Measurements from ENCODE around the gene FAAP20. TPM values are rescaled to one million over a fixed set of nuclear protein-coding genes. Genes with fewer than 3 reads are reported as not detected.

FAAP20 gene
- total RNA-seq, 2 donors from 2014 or later = 43.4 to 61.8 TPM

- no peak for ATAC-seq
- peaks cover 0 to 3% of the 10 kb centered on the region in 2 donors for H3K4me1 Mint-ChIP-seq (ENCODE audit: low read depth in 2 of 2)
Measured at GRCh38 chr1:2177541-2177940, 17.0 kb downstream of the FAAP20 start.

GRCh38 chr1:2176615-2177014 is 18.0 kb downstream of the FAAP20 start:
- Mint-ChIP-seq H3K4me1 (ENCODE audit: low read depth in 2 of 2) (peaks cover 0 to 2% of the 10 kb centered on the region in 2 donors), H3K27me3 (no peaks in the 10 kb centered on the region), H3K27ac (no peak overlapping the region), H3K9me3 (no peaks in the 10 kb centered on the region), H3K36me3 (no peaks in the 10 kb centered on the region), H3K4me3 (no peak overlapping the region)
- ATAC-seq = no peak
- no peak for DNase-seq (ENCODE audit: low spot score)

More at GRCh38 chr1:2177541-2177940, 17.0 kb downstream of the FAAP20 start:
- Mint-ChIP-seq H3K27me3 (no peaks in the 10 kb centered on the region), H3K9me3 (no peaks in the 10 kb centered on the region), H3K27ac (no peak overlapping the region), H3K4me3 (no peak overlapping the region), H3K36me3 (no peaks in the 10 kb centered on the region)
- DNase-seq (ENCODE audit: low spot score) = no peak

- no peak for ATAC-seq
- no peaks in the 10 kb centered on the region for H3K36me3 Mint-ChIP-seq
- no peak for DNase-seq (ENCODE audit: low spot score)
- no peaks in the 10 kb centered on the region for H3K27me3 Mint-ChIP-seq
- H3K9me3 Mint-ChIP-seq = no peaks in the 10 kb centered on the region
- H3K27ac Mint-ChIP-seq = no peak overlapping the region
- no peak overlapping the region for H3K4me3 Mint-ChIP-seq
- peaks cover 0 to 2% of the 10 kb centered on the region in 2 donors for H3K4me1 Mint-ChIP-seq (ENCODE audit: low read depth in 2 of 2)
Measured at GRCh38 chr1:2175681-2176454, 18.7 kb downstream of the FAAP20 start.

- no peaks in the 10 kb centered on the region for H3K27me3 Mint-ChIP-seq
- ATAC-seq (no peak), DNase-seq (ENCODE audit: low spot score) (no peak)
- H3K27ac Mint-ChIP-seq = no peak overlapping the region
- H3K36me3 Mint-ChIP-seq = no peaks in the 10 kb centered on the region
- peaks cover 0 to 2% of the 10 kb centered on the region in 2 donors for H3K4me1 Mint-ChIP-seq (ENCODE audit: low read depth in 2 of 2)
- no peaks in the 10 kb centered on the region for H3K9me3 Mint-ChIP-seq
- H3K4me3 Mint-ChIP-seq = no peak overlapping the region
Measured at GRCh38 chr1:2175055-2175414, 19.5 kb downstream of the FAAP20 start.

- no peak overlapping the region for H3K27ac Mint-ChIP-seq
- DNase-seq (ENCODE audit: low spot score) (no peak), ATAC-seq (no peak)
- H3K36me3 Mint-ChIP-seq = no peaks in the 10 kb centered on the region
- peaks cover 0 to under 1% of the 10 kb centered on the region in 2 donors for H3K4me1 Mint-ChIP-seq (ENCODE audit: low read depth in 2 of 2)
- no peaks in the 10 kb centered on the region for H3K27me3 Mint-ChIP-seq
- H3K9me3 Mint-ChIP-seq = no peaks in the 10 kb centered on the region
- no peak overlapping the region for H3K4me3 Mint-ChIP-seq
Measured at GRCh38 chr1:2174348-2175054, 20.1 kb downstream of the FAAP20 start.

GRCh38 chr1:2173546-2174347 is 20.8 kb downstream of the FAAP20 start:
- no peak overlapping the region for H3K27ac Mint-ChIP-seq
- H3K27me3 Mint-ChIP-seq = no peaks in the 10 kb centered on the region
- no peaks in the 10 kb centered on the region for H3K36me3 Mint-ChIP-seq
- DNase-seq (ENCODE audit: low spot score) = no peak
- H3K4me1 Mint-ChIP-seq (ENCODE audit: low read depth in 2 of 2) = no peaks in the 10 kb centered on the region
- ATAC-seq = no peak
- no peaks in the 10 kb centered on the region for H3K9me3 Mint-ChIP-seq
- no peak overlapping the region for H3K4me3 Mint-ChIP-seq

DNA sequence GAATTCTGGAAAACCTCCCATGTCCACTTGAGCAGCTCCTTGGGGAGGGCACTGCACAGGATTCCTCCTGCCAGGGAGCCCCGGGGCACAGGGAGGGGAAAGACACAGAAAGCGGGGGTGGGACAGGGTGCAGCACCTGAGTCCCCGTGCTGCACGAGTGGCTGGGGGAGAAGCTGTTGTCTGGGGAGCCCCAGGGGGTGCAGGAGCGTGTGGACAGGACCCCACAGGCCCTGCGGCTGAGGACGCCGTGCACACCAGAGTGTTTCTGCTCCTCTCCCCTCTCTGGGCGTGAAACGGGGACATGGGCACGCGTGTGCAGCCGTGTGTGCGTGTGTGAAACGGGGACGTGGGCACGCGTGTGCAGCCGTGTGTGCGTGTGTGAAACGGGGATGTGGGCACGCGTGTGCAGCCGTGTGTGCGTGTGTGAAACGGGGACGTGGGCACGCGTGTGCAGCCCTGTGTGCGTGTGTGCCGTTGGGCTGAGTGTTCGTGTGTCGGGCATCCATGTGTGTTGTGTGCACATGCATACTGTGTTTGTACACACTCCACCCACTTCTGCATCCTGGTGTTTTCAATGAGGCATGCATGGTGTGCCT is 21.9 kb downstream of the FAAP20 start:
- Mint-ChIP-seq H3K4me3 (no peak overlapping the region), H3K27me3 (no peaks in the 10 kb centered on the region), H3K36me3 (no peaks in the 10 kb centered on the region), H3K9me3 (no peaks in the 10 kb centered on the region), H3K4me1 (ENCODE audit: low read depth in 2 of 2) (no peaks in the 10 kb centered on the region), H3K27ac (no peak overlapping the region)
- DNase-seq (ENCODE audit: low spot score) (no peak), ATAC-seq (no peak)

GRCh38 chr1:2172012-2172411 is 22.6 kb downstream of the FAAP20 start:
- no peaks in the 10 kb centered on the region for H3K27me3 Mint-ChIP-seq
- H3K4me3 Mint-ChIP-seq = no peak overlapping the region

DNA sequence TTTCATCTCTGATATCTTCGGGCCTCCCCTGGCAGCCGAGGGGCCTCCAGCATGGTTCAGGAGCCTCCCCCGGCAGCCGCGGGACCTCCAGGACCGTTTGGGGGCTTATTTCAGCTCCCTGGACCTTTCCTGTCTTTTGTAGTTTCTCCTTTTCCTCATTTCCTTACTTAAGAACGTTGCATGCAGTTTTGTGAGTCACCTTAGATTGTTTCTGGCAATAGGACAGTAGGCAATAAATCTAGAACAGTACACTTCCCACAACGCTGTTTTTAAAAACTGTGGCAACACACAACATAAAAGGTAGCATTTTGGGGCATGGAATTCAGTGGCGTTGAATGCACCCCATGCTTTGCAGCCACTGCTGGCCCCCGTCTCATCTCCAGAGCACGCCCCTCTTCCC is 24.4 kb downstream of the FAAP20 start:
- no peaks in the 10 kb centered on the region for H3K27me3 Mint-ChIP-seq
- no peaks in the 10 kb centered on the region for H3K9me3 Mint-ChIP-seq
- DNase-seq (ENCODE audit: low spot score) = no peak
- H3K36me3 Mint-ChIP-seq = no peaks in the 10 kb centered on the region
- H3K27ac Mint-ChIP-seq = no peak overlapping the region
- no peak overlapping the region for H3K4me3 Mint-ChIP-seq
- ATAC-seq = no peak
- H3K4me1 Mint-ChIP-seq (ENCODE audit: low read depth in 2 of 2) = no peaks in the 10 kb centered on the region

More at GRCh38 chr1:2172012-2172411, 22.6 kb downstream of the FAAP20 start:
- H3K36me3 Mint-ChIP-seq = no peaks in the 10 kb centered on the region
- no peak overlapping the region for H3K27ac Mint-ChIP-seq
- no peaks in the 10 kb centered on the region for H3K9me3 Mint-ChIP-seq
- H3K4me1 Mint-ChIP-seq (ENCODE audit: low read depth in 2 of 2) = no peaks in the 10 kb centered on the region
- no peak for DNase-seq (ENCODE audit: low spot score)
- ATAC-seq = peak in 1 of 2 donors; percentile 3

GRCh38 chr1:2169200-2169836 is 25.3 kb downstream of the FAAP20 start:
- H3K27me3 Mint-ChIP-seq = no peaks in the 10 kb centered on the region
- H3K36me3 Mint-ChIP-seq = no peaks in the 10 kb centered on the region
- no peak overlapping the region for H3K4me3 Mint-ChIP-seq
- no peaks in the 10 kb centered on the region for H3K9me3 Mint-ChIP-seq
- DNase-seq (ENCODE audit: low spot score) (no peak), ATAC-seq (no peak)
- H3K4me1 Mint-ChIP-seq (ENCODE audit: low read depth in 2 of 2) = no peaks in the 10 kb centered on the region
- H3K27ac Mint-ChIP-seq = no peak overlapping the region

DNA sequence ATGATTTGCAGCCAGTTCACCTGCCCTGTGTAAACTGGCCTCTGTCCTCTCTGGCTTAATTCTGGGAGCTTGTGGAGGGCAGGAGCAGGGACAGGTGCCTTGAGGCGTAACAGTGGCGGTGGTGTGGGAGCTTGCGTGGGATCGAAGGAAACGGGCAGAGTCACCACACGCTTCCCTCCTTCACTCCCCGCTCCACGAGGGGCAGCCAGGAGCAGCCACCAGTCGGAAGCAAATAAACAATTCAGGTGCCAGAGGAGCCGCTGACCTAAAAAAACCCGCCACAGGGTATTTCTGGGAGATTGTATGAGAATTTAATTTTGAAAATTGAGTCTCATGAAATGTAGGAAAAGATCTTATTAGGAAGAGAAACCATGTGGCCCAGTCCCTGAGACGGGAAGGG is 26.0 kb downstream of the FAAP20 start:
- H3K4me3 Mint-ChIP-seq = no peak overlapping the region
- no peaks in the 10 kb centered on the region for H3K9me3 Mint-ChIP-seq
- H3K36me3 Mint-ChIP-seq = no peaks in the 10 kb centered on the region
- H3K27me3 Mint-ChIP-seq = no peaks in the 10 kb centered on the region
- H3K27ac Mint-ChIP-seq = no peak overlapping the region
- no peak for ATAC-seq
- no peaks in the 10 kb centered on the region for H3K4me1 Mint-ChIP-seq (ENCODE audit: low read depth in 2 of 2)
- DNase-seq (ENCODE audit: low spot score) = no peak

- H3K9me3 Mint-ChIP-seq = no peaks in the 10 kb centered on the region
- H3K36me3 Mint-ChIP-seq = no peaks in the 10 kb centered on the region
- ATAC-seq (no peak), DNase-seq (ENCODE audit: low spot score) (no peak)
- no peak overlapping the region for H3K27ac Mint-ChIP-seq
- H3K27me3 Mint-ChIP-seq = no peaks in the 10 kb centered on the region
- H3K4me3 Mint-ChIP-seq = no peak overlapping the region
- peaks cover 0 to under 1% of the 10 kb centered on the region in 2 donors for H3K4me1 Mint-ChIP-seq (ENCODE audit: low read depth in 2 of 2)
Measured at GRCh38 chr1:2168090-2168489, 26.5 kb downstream of the FAAP20 start.

DNA sequence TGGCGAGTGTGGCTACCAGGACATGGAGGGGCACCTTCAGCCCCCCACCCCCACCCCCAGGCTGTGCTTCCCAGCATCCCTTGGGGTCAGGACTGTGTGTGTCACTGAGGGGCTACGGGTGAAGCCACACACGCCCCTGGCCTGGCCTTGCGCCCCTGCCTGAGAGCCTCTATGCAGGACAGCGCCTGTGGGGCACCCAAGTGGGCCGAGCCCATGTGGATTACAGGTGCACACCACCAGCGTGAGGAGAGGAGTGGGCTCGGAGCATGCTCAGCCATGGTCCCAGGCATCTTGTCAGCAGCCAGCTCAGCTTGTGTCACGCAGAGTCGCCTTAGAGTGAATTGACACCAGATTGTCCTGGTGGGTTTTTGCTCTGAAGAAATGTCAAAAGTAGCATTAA is 27.9 kb downstream of the FAAP20 start:
- no peak overlapping the region for H3K27ac Mint-ChIP-seq
- no peaks in the 10 kb centered on the region for H3K27me3 Mint-ChIP-seq
- H3K4me3 Mint-ChIP-seq = no peak overlapping the region
- H3K36me3 Mint-ChIP-seq = no peaks in the 10 kb centered on the region
- DNase-seq (ENCODE audit: low spot score) (no peak), ATAC-seq (peak in 1 of 2 donors; percentile 48)
- no peaks in the 10 kb centered on the region for H3K9me3 Mint-ChIP-seq
- peaks cover 0 to 6% of the 10 kb centered on the region in 2 donors for H3K4me1 Mint-ChIP-seq (ENCODE audit: low read depth in 2 of 2)

Data from natural killer cell treated with Interleukin-12 subunit alpha and Interleukin-12 subunit beta and Interleukin-15 and Interleukin-18, amount 100 ng/mL, for 72 hours (primary cell).